Activated CD8-positive, alpha-beta T cell treated with anti-CD3 and anti-CD28 coated beads, Interleukin-2, amount 10 ng/mL, durations not matched to agents 7 days and 5 days (primary cell): ENCODE data around the gene CACNA2D4. TPM values are rescaled to one million over a fixed set of nuclear protein-coding genes. Genes with fewer than 3 reads are reported as not detected.

Experiments used
- ATAC-seq: fragments of 150-1000 bp; cut with Tn5 transposase; one replicate; pipeline ENCODE4 v1.10.0; 2021; ENCODE audit warnings: moderate library complexity
- CTCF ChIA-PET: fragments of 350-600 bp; sonication (Branson Sonifier 250); formaldehyde crosslinking; loops from one replicate; lab custom pipeline; 2021; ENCODE audit warnings: antibody characterized with exemption; lab: Charles Lee
- POLR2A ChIA-PET: fragments of 350-600 bp; sonication (Branson Sonifier 250); formaldehyde crosslinking; loops from one replicate; lab custom pipeline; 2021; ENCODE audit warnings: antibody characterized with exemption; lab: Charles Lee
- DNase-seq: peaks from one replicate; pipeline ENCODE4 v3.0.0-alpha.2; 2020
- H3K27ac Mint-ChIP-seq: one replicate; pipeline ENCODE4 v1.8.0; 2021; ENCODE audit warnings: mild to moderate bottlenecking, mixed read lengths
- H3K27me3 Mint-ChIP-seq: one replicate; pipeline ENCODE4 v1.8.0; 2021; ENCODE audit warnings: low read depth, mixed read lengths
- H3K36me3 Mint-ChIP-seq: one replicate; pipeline ENCODE4 v1.8.0; 2021; ENCODE audit warnings: low read depth, mixed read lengths
- H3K4me1 Mint-ChIP-seq: one replicate; pipeline ENCODE4 v1.8.0; 2021; ENCODE audit warnings: low read depth, mixed read lengths
- H3K4me3 Mint-ChIP-seq: one replicate; pipeline ENCODE4 v1.8.0; 2021; ENCODE audit warnings: mild to moderate bottlenecking, mixed read lengths
- H3K9me3 Mint-ChIP-seq: one replicate; pipeline ENCODE4 v1.8.0; 2022; ENCODE audit warnings: mixed read lengths; ENCODE audit not compliant: insufficient read depth
- total RNA-seq, 2 experiments: library from RNA; stranded (reverse); gene quantifications; one replicate each; pipeline ENCODE4 v1.2.3, GENCODE V29; 2021

Gene CACNA2D4
- total RNA-seq, 2 experiments from 2014 or later: 6.8 to 7.0 TPM

DNA sequence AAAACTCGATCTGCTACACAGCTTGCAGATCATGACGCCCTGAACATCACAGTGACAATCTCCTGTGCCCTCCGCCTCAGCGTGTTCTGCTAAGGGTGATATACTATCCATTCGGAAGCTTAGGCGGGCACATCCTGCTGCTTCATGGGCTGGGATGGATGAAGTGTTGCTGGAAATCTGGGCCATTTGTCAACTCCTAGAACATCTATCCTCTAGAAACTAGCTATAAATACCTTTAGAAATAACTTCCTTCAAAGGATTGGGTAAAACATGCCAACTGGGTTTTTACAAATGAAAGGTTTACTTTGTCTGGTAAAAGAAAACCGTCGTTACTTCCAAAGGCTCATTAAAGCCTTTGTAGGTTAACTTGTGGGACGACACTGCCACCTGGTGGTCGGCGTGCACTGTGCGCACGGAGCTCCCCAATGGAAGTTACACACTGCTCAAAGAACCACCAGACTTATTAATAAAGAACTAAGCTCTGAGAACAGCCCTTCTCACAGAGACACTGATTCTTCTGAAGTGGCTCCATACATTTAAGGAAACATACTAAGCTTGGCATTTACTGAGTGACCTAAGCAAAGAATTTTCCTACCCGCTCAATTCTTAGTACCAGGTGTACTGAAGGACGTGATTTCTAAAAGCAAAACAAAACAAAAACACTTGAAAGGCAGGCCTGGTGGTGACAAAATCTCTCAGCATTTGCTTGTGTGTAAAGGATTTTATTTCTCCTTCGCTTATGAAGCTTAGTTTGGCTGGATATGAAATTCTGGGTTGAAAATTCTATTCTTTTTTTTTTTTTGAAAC is 21.6 kb upstream of the CACNA2D4 start:
- ChIA-PET POLR2A (interaction anchor here (0.8 to 1.4 kb wide), 3 partner anchors 144 to 287 kb away, joined by 3 to 7 read pairs (median 3); no protein-coding TSS in a partner anchor), CTCF (interaction anchor here (0.5 to 4.1 kb wide), 73 partner anchors 9 to 822 kb away, joined by 3 to 93 read pairs (median 4); no protein-coding TSS in a partner anchor)
- Mint-ChIP-seq H3K36me3 (peaks cover 18% of the 10 kb centered on the region), H3K27me3 (no peaks in the 10 kb centered on the region), H3K27ac (no peak overlapping the region), H3K9me3 (no peaks in the 10 kb centered on the region), H3K4me3 (no peak overlapping the region), H3K4me1 (peaks cover 4% of the 10 kb centered on the region)
- ATAC-seq (peak; percentile 98), DNase-seq (peak; percentile 91)

DNA sequence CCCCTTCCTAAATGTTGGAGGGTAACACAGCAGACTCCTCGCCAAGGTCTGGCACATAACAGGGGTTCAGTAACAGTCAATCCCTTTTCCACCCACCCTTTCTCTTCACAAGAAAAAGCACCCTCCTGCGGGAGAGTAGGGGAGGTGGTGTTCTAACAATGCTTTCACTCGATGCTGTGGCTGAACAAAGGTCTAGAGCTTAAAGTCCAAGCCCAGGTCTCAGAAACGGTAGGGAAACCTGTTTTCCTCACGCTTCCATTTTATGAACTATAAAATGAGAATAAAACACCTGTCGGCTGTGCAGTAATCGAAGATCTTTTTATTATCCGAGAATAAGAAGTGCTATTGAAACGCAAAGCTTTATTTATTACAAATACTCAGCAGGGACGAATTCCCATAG is 20.9 kb upstream of the CACNA2D4 start:
- Mint-ChIP-seq H3K4me1 (peaks cover 4% of the 10 kb centered on the region), H3K27ac (no peak overlapping the region), H3K4me3 (no peak overlapping the region), H3K36me3 (peaks cover 13% of the 10 kb centered on the region), H3K9me3 (no peaks in the 10 kb centered on the region), H3K27me3 (no peaks in the 10 kb centered on the region)
- no peak for DNase-seq
- ChIA-PET CTCF (interaction anchor here (0.7 to 4.1 kb wide), 57 partner anchors 9 to 821 kb away, joined by 3 to 93 read pairs (median 4); no protein-coding TSS in a partner anchor), POLR2A (interaction anchor here (1.3 to 1.4 kb wide), 2 partner anchors 144 to 286 kb away, joined by 3 to 7 read pairs; no protein-coding TSS in a partner anchor)
- ATAC-seq: no peak

DNA sequence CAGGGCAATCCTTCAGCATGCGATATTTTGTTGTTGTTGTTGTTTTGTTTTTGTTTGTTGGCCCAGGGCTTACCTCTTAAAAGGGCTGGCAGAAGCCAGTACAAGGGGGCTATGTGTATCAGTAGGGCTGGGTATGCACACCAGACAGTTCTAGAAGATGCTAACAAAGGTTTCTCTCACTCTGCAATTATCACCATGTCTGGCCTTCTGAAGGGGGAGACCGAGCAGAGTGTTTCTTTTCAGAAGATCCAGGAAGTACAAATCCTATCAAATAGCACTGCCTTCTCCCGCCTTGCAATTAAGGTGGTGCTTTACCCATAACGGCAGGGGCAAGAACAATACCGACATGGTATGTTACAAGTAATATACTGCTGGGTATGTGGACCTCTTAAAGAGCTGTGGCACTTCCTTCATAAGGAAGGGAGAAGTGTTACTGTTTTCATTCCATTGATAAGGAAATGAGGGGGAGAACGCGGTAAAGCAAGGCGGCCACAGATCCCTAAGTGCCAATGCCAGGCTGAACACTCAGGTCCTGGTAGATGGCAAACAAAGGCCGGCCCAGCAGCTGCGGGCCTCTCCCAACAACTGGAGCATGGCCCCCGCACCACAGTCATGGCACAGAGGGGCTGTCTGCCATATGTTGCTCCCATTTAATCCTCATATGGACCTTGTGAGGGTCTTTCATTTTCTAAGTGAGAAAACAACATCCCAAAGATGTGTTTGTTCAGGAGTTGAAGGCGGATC is 19.2 kb upstream of the CACNA2D4 start:
- ChIA-PET CTCF (interaction anchor here (4.1 kb wide), 1 partner anchor 147 kb away, joined by 91 read pairs; no protein-coding TSS in a partner anchor), POLR2A (interaction anchor here (0.5 kb wide), 1 partner anchor 514 kb away, joined by 3 read pairs; no protein-coding TSS in a partner anchor)
- DNase-seq (no peak), ATAC-seq (no peak)
- no peaks in the 10 kb centered on the region for H3K27me3 Mint-ChIP-seq
- no peak overlapping the region for H3K4me3 Mint-ChIP-seq
- H3K9me3 Mint-ChIP-seq: no peaks in the 10 kb centered on the region
- no peak overlapping the region for H3K27ac Mint-ChIP-seq
- H3K4me1 Mint-ChIP-seq: peaks cover 4% of the 10 kb centered on the region
- H3K36me3 Mint-ChIP-seq: peaks cover 6% of the 10 kb centered on the region

DNA sequence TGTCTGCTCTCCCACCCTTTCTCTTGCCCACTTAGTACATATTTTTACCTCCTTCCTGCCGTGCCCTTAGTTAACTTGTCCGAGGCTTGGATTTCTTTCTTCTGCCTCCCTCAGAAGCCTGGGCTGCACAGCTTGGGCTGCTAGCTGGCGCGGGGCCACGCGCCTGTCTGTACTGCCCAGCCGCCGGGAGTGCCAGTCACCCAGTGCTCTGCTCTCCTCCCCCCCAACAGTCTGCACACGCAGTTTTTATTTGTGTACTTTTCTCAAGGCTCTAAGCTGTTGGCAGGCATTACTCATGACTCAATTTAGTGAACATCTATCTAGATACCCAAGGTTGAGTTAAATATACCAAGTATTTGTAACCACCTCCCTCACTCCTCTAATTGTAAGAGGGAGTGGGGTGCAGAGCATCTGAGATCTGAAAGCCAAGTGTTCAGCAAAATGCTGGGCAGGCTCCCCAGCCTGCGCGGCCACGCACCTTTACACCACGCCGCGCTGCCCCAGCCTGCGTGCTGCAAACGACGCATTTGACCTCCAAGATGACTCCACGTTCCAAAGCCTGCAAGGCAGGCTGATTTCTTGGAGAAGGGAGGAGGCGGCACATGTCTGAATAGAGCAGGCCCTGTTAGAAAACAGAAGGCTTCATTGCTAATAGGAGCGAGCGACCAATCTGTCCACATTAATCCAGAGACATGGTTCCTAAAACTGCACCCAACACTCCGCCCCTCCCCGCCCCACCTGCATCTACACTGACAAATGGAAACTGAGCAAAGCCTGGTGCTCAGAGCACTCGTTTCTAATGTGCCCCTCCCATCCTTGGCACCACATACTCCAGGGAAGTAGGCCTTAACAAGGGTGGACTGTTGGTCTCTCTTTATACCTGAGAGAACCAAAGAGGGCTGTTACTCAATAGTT is 18.2 kb upstream of the CACNA2D4 start:
- no peaks in the 10 kb centered on the region for H3K27me3 Mint-ChIP-seq
- H3K36me3 Mint-ChIP-seq: peaks cover 6% of the 10 kb centered on the region
- no peak overlapping the region for H3K4me3 Mint-ChIP-seq
- DNase-seq: no peak
- H3K4me1 Mint-ChIP-seq: peaks cover 4% of the 10 kb centered on the region
- H3K27ac Mint-ChIP-seq: no peak overlapping the region
- no peaks in the 10 kb centered on the region for H3K9me3 Mint-ChIP-seq
- ChIA-PET CTCF (no interaction called here), POLR2A (no interaction called here)
- no peak for ATAC-seq

DNA sequence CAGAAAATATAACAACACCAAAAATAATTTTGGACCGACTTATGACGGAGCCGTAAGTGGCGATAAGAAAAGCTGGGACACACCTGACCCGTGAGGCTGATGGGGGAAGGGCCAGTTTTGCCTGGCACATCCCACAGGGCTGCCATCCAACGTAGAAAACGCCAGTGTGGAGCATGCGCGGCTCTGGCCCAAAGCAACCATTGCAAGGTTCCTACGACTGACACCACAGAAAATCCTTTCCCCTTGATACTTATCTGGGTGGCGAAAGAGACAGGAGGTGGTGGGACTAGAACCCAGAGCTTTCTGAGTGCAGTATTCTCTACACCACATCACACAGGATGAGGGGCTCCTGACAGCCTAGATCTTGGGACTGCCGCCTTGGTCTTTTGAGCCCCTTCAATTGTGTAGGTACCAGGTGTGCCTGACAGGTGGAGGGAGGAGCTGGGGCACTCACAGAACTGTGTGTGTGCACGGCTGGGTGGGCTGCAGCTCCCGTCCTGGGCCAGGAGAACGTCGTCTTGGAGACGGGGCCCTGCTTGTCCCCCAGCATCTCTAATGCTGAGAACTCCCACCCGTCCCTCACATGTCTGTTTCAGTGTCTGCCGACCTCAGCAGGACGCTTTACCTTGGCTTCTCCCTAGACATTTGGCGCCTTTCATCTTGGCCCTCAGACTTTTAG is 17.4 kb upstream of the CACNA2D4 start:
- DNase-seq: no peak
- no peak for ATAC-seq
- Mint-ChIP-seq H3K27me3 (no peaks in the 10 kb centered on the region), H3K27ac (no peak overlapping the region), H3K9me3 (no peaks in the 10 kb centered on the region), H3K4me3 (no peak overlapping the region), H3K36me3 (peaks cover 2% of the 10 kb centered on the region), H3K4me1 (peaks cover 4% of the 10 kb centered on the region)
- ChIA-PET POLR2A (no interaction called here), CTCF (no interaction called here)

DNA sequence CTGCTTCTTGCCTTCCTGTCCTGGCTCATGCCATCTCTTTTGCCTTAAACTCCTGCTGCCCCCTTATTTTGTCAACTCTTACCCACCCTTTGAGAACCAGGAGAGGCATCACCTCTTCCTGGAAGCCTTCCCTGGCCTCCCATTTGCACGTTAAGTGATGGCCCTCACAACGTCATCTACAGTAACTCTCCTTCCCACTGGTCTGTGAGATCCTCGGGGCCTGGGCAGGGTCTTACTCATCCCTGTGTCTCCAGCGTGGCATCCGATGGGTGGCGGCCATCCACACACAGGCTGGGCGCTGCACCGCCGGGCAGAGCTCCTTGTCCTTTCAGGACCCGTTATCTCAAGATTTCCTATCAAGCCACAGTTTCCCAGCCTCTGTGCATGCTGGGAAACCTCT is 16.8 kb upstream of the CACNA2D4 start:
- POLR2A ChIA-PET: no interaction called here
- no peak for DNase-seq
- no peak overlapping the region for H3K27ac Mint-ChIP-seq

DNA sequence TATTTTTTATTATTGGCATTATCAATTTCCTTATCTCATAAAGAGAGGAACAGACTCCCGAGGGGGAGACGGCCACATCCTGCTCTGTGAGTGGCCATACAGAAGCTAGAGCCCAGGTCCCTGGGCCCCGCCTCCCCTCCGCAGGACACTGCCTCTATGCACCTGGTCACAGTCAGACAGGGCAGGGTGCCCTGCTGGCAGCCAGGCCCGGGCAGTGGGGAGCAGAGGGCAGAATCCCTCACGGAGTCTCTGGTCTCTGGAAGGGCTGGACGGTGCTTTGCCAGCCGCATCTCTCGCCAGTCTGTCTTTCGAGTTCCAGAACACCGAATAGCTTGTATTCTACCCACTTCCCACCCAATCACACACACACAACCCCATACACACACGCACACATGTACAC is 16.4 kb upstream of the CACNA2D4 start:
- DNase-seq (no peak), ATAC-seq (no peak)
- ChIA-PET CTCF (no interaction called here), POLR2A (no interaction called here)
- Mint-ChIP-seq H3K27ac (no peak overlapping the region), H3K36me3 (no peaks in the 10 kb centered on the region), H3K4me1 (peaks cover 8% of the 10 kb centered on the region), H3K9me3 (no peaks in the 10 kb centered on the region), H3K27me3 (no peaks in the 10 kb centered on the region), H3K4me3 (no peak overlapping the region)

More for the DNA sequence above, 16.8 kb upstream of the CACNA2D4 start:
- CTCF ChIA-PET: no interaction called here
- H3K4me3 Mint-ChIP-seq: no peak overlapping the region
- peaks cover 7% of the 10 kb centered on the region for H3K4me1 Mint-ChIP-seq
- no peaks in the 10 kb centered on the region for H3K36me3 Mint-ChIP-seq
- H3K27me3 Mint-ChIP-seq: no peaks in the 10 kb centered on the region
- no peak for ATAC-seq
- no peaks in the 10 kb centered on the region for H3K9me3 Mint-ChIP-seq

DNA sequence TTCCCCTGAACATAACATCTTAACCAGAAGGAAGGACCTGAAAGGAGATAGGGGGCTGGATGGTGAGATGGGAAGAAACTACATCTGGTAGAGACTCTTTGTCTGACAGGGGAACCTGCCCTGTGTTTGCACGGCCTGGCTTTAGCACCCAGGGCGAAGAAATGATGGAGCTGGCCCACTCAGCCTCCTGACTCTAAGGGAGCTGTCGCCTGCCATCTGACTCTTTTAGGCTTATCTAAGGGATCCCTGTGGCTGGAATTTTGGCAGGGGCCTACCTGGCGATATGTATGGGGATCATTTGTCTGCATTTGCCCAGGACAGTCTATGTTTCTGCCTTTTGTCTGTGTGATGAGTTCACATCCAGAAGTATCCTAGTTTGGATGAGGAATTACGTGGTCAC is 15.6 kb upstream of the CACNA2D4 start:
- no peaks in the 10 kb centered on the region for H3K36me3 Mint-ChIP-seq
- no peak for ATAC-seq
- ChIA-PET POLR2A (no interaction called here), CTCF (no interaction called here)
- no peak overlapping the region for H3K27ac Mint-ChIP-seq
- no peak overlapping the region for H3K4me3 Mint-ChIP-seq
- H3K27me3 Mint-ChIP-seq: no peaks in the 10 kb centered on the region
- DNase-seq: no peak
- H3K9me3 Mint-ChIP-seq: no peaks in the 10 kb centered on the region
- H3K4me1 Mint-ChIP-seq: peaks cover 11% of the 10 kb centered on the region

DNA sequence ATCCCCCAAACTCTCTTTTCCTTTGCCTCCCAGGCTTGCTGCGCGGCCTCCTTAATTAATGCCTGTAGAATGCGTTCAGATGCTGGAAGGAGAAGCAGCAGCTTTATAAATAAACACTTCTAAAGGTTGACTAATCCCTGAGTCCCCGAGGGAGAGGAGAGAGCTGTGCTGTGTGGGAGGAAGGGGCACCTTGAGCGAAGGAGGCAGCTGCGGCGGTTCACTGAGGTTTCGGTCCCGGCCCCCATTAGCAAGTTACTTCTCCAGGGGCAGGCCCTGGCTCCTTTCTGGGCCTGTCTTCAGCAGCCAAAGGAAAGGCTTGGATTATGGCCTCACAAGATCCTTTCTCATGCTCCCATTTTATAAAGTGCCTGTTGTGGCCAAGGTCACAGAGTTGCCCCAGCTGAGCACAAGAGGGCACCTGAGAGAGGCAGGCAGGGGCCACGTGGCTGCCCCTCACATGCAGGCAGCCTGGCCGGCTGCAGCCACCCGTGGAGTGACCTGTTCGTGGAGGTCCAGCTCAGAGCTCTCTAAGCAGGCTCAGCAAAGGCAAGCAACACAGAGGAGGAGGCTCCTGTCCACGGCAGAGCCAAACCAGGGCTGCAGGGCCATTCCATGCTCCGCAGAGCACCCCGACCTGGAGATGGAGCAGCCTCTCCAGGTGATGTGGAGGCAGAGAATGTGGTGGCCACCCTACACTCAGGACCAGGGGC is 15.0 kb upstream of the CACNA2D4 start:
- Mint-ChIP-seq H3K4me1 (peaks cover 11% of the 10 kb centered on the region), H3K27ac (no peak overlapping the region), H3K4me3 (no peak overlapping the region), H3K27me3 (no peaks in the 10 kb centered on the region), H3K9me3 (no peaks in the 10 kb centered on the region), H3K36me3 (no peaks in the 10 kb centered on the region)
- ChIA-PET POLR2A (no interaction called here), CTCF (no interaction called here)
- DNase-seq (no peak), ATAC-seq (no peak)

DNA sequence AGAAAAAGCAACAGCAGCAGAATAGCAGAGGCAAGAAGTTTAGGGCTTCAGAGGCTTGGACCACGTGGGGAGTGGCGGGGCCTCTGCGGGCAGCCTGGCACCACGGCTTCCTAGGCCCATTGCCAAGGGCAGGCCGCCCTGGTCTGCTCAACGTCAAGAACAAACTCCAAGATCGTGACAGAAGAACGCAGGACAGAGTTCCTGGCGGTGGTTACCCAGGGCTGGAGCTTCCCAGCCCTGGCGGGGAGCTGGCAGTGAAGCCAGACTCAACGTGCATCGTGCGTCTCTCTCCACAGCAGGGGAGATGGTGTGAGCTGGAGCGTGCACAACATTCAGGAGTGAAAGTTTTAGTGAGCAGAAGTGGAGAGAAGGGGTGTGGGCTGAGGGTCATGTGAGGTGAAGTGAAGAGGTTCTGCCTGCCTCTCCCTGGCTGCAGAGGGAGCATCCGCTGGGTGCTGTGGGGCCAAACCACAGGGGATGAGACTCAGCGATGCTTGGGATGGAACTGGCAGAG is 13.9 kb upstream of the CACNA2D4 start:
- DNase-seq (no peak), ATAC-seq (no peak)
- H3K36me3 Mint-ChIP-seq: no peaks in the 10 kb centered on the region
- CTCF ChIA-PET: no interaction called here
- POLR2A ChIA-PET: no interaction called here
- no peak overlapping the region for H3K27ac Mint-ChIP-seq
- peaks cover 11% of the 10 kb centered on the region for H3K4me1 Mint-ChIP-seq
- no peaks in the 10 kb centered on the region for H3K9me3 Mint-ChIP-seq
- no peak overlapping the region for H3K4me3 Mint-ChIP-seq
- no peaks in the 10 kb centered on the region for H3K27me3 Mint-ChIP-seq
